A673 (cell line): ENCODE results near the gene AP4B1. TPM values are rescaled to one million over a fixed set of nuclear protein-coding genes. Genes with fewer than 3 reads are reported as not detected.

Source experiments
- Bru-seq: library from RNA; stranded (reverse); fragments of 400-500 nt; gene quantifications from one replicate; lab custom pipeline; 2021; lab: Mats Ljungman, UMichigan
- BruChase-seq, 2 experiments: library from RNA; stranded (reverse); fragments of 400-500 nt; gene quantifications; one replicate each; lab custom pipeline; 2021; lab: Mats Ljungman, UMichigan
- BruUV-seq: library from RNA; stranded (reverse); fragments of 400-500 nt; replicated peaks from 2 replicates; lab custom pipeline; 2021; lab: Mats Ljungman, UMichigan
- CTCF ChIA-PET: fragments of 300-600 bp; sonication (Branson Sonifier 250); formaldehyde crosslinking; loops from one replicate; lab custom pipeline; 2022; ENCODE audit warnings: antibody characterized with exemption; lab: Charles Lee
- POLR2A ChIA-PET: fragments of 300-600 bp; sonication (Branson Sonifier 250); formaldehyde crosslinking; loops from one replicate; lab custom pipeline; 2022; ENCODE audit warnings: antibody characterized with exemption; ENCODE audit not compliant: low non-redundant PET; lab: Charles Lee
- DNase-seq: peaks from one replicate; pipeline ENCODE4 v3.0.0-alpha.2; 2015; ENCODE audit warnings: low spot score
- H3K27ac ChIP-seq: fragments of 200-600 bp; sonication (generic); 2 replicates; pipeline ENCODE4 v1.5.1; 2016; ENCODE audit warnings: mixed run types, low read depth, mild to moderate bottlenecking, mixed read lengths, antibody characterized with exemption, low read length; ENCODE audit not compliant: poor library complexity, severe bottlenecking
- H3K27me3 ChIP-seq: fragments of 200-600 bp; sonication (generic); replicated peaks from 2 replicates; pipeline ENCODE4 v1.6.1; 2017; ENCODE audit warnings: mixed run types, low read depth, mild to moderate bottlenecking, mixed read lengths, antibody characterized with exemption, low read length; ENCODE audit not compliant: insufficient read depth, poor library complexity
- H3K36me3 ChIP-seq: fragments of 200-600 bp; sonication (generic); 2 replicates; pipeline ENCODE4 v1.6.1; 2016; ENCODE audit warnings: mixed run types, mild to moderate bottlenecking, mixed read lengths, antibody characterized with exemption, low read length; ENCODE audit not compliant: insufficient read depth, poor library complexity, severe bottlenecking
- H3K4me1 ChIP-seq: fragments of 200-600 bp; sonication (generic); 2 replicates; pipeline ENCODE4 v1.6.1; 2017; ENCODE audit warnings: mixed run types, mild to moderate bottlenecking, mixed read lengths, antibody characterized with exemption, low read length; ENCODE audit not compliant: insufficient read depth, poor library complexity, severe bottlenecking
- H3K4me3 ChIP-seq: fragments of 200-600 bp; sonication (generic); 2 replicates; pipeline ENCODE4 v1.5.1; 2016; ENCODE audit warnings: low read depth, mixed run types, mild to moderate bottlenecking, mixed read lengths, low read length; ENCODE audit not compliant: poor library complexity, severe bottlenecking
- H3K9me3 ChIP-seq: fragments of 200-600 bp; sonication (generic); 2 replicates; pipeline ENCODE4 v1.6.1; 2016; ENCODE audit warnings: mixed run types, low read depth, mild to moderate bottlenecking, mixed read lengths, antibody characterized with exemption, low read length; ENCODE audit not compliant: poor library complexity, severe bottlenecking
- EZH2 ChIP-seq: fragments of 200-600 bp; sonication (generic); IDR thresholded peaks from 2 replicates; pipeline ENCODE4 v1.6.1; 2017; ENCODE audit warnings: borderline replicate concordance, low read depth, mild to moderate bottlenecking, mixed read lengths, antibody characterized with exemption, low read length; ENCODE audit not compliant: poor library complexity, severe bottlenecking
- intact Hi-C: fragments of 100-400 bp; cut with micrococcal nuclease; formaldehyde crosslinking; loops from one replicate; pipeline ENCODE4 v1.10.0; 2022; ENCODE audit not compliant: unreplicated experiment
- long read RNA-seq: library from polyadenylated mRNA; stranded (forward); transcript quantifications from one replicate; pipeline ENCODE4 v2.0.0, GENCODE V29; 2022
- total RNA-seq: library from RNA; stranded (reverse); gene quantifications from 2 replicates; pipeline ENCODE4 v1.2.3, GENCODE V29; 2021
- TF ChIP-seq, protein P1 (sequence below): fragments of 300-800, 200-600 bp; sonication (generic); conservative IDR thresholded peaks from 2 replicates; pipeline ENCODE4 v1.5.1; 2017; ENCODE audit warnings: low read depth, mild to moderate bottlenecking, antibody characterized with exemption, low read length, moderate library complexity, mixed read lengths

AP4B1 gene
- total RNA-seq (42.7 and 48.9 TPM in 2 replicates), Bru-seq, nascent RNA (percentile 91 among the genes with signal in this experiment), BruChase-seq, experiment 1, labeled RNA remaining after a 2-hour chase (percentile 92 among the genes with signal in this experiment), BruChase-seq, experiment 2, labeled RNA remaining after a 6-hour chase (percentile 85 among the genes with signal in this experiment)
- long read RNA-seq, transcript AP4B1-204 (10 exons, 2,818 nt): minor isoform, 29 of 106 reads
- long read RNA-seq, transcript AP4B1-201 (11 exons, 2,742 nt): major isoform, 30 of 106 reads
- long read RNA-seq, partial matches to known transcripts: 9 of 106 reads
- long read RNA-seq, other reads (novel, unspliced or antisense): 36 of 106 reads

DNA sequence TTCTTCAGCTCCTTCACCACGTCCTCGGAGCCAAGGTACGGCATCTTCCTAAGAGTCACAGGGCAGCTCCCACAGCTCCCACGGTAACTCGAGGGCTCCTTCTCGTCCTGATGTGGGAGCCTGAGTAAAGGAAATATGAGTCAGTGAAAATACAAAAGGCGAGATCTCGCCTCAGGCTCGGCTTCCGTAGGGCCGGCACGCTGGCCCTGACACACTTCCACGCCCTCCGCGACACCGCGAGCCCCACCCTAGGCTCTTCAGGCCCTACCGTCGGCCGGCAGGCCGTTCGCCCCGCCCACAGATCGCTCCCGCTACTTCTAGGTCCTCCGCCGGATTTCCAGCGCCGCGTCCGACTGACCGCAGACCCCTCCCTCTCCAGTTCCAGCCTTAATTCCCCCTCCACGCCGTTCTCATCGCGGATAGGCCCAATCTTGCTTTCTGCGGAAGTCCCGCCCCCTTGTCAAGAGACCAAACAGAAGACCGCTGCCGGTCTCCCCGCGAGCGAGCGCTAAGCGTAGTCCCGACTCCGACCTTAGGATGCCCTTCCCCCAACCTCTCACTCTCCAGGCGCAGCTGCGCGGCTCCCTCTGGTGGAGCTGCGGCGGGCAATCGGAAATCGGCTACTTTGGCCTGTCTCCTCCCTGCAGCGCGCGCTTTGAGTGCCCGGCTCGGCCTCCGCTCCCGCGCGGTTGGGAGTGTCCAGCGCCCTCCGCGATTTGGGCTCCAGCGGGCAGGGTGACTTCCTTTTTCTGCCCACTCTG, at the start of gene AP4B1, which contains the start of gene DCLRE1B:
Gene AP4B1 (minus strand): TSS at position 126 of the 761 bp plus-strand sequence. CDS start 82 bp downstream, at position 44.
Gene DCLRE1B (plus strand): TSS at position 653 of the 761 bp plus-strand sequence. CDS start 261 bp downstream, outside the sequence.
- intact Hi-C loops: loop anchor here (1.0 to 2.0 kb wide), 2 partner anchors 24 to 70 kb away; partner anchors contain the start of gene HIPK1
- BruUV-seq: no TSS peak
- H3K27ac ChIP-seq: peak within 1 kb of the TSS; percentile 86
- DNase-seq: peak; percentile 100
- ChIA-PET POLR2A (no interaction called here), CTCF (interaction anchor here (0.5 to 2.1 kb wide), 3 partner anchors 24 to 187 kb away, joined by 3 to 6 read pairs (median 6); partner anchors contain the start of gene HIPK1)
- H3K9me3 ChIP-seq: no peaks in the 10 kb centered on the region
- no peaks in the 10 kb centered on the region for H3K27me3 ChIP-seq
- peaks cover 10% of the 10 kb centered on the region for H3K4me1 ChIP-seq
- TF ChIP-seq, protein P1, sequence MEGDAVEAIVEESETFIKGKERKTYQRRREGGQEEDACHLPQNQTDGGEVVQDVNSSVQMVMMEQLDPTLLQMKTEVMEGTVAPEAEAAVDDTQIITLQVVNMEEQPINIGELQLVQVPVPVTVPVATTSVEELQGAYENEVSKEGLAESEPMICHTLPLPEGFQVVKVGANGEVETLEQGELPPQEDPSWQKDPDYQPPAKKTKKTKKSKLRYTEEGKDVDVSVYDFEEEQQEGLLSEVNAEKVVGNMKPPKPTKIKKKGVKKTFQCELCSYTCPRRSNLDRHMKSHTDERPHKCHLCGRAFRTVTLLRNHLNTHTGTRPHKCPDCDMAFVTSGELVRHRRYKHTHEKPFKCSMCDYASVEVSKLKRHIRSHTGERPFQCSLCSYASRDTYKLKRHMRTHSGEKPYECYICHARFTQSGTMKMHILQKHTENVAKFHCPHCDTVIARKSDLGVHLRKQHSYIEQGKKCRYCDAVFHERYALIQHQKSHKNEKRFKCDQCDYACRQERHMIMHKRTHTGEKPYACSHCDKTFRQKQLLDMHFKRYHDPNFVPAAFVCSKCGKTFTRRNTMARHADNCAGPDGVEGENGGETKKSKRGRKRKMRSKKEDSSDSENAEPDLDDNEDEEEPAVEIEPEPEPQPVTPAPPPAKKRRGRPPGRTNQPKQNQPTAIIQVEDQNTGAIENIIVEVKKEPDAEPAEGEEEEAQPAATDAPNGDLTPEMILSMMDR: peak; percentile 70
- no peak for TF ChIP-seq EZH2
- peaks cover 60% of the 10 kb centered on the region for H3K36me3 ChIP-seq
- H3K4me3 ChIP-seq: peak within 1 kb of the TSS; percentile 86

DNA sequence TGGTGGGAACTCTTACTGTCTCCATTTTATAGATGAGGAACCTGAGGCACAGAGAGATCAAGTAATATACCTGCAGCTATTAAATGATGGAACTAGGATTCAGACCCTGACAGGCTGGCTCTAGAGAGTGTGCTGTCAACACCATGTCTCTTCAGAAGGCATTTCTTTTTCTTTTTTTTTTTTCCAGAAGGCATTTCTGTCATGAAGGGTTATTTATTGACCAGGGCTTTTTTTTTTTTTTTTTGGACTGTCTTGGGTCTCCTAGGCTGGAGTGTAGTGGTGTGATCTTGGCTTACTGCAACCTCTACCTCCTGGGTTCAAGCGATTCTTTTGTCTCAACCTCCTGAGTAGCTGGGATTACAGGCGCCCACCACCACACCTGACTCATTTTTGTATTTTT, 47.1 kb upstream of the AP4B1 start:
- intact Hi-C loops: no loop called here

DNA sequence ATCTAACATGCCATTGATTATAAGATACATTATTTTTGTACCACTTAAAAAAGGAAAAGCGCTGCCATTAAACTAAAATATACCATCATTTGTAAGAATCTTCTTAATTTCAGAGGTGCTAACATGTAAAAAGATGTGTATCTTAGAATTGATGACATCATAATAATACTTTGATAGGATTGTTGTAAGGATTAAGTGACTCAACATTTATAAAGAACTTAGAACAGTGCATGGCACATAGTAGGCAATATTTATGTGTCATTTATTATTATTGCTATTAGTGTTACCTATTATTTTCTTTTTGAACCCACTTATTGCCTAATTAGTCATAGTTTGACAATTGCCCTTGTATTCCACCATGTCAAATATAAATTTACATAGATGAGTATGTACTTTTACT, 46.3 kb upstream of the AP4B1 start:
- H3K4me3 ChIP-seq: no peak overlapping the region
- H3K27me3 ChIP-seq: no peaks in the 10 kb centered on the region
- no peak for DNase-seq
- H3K9me3 ChIP-seq: no peaks in the 10 kb centered on the region
- H3K36me3 ChIP-seq: peaks cover 15% of the 10 kb centered on the region
- POLR2A ChIA-PET: no interaction called here
- no TSS peak for BruUV-seq
- peaks cover 43% of the 10 kb centered on the region for H3K4me1 ChIP-seq
- intact Hi-C loops: no loop called here
- TF ChIP-seq, protein P1: no peak
- TF ChIP-seq EZH2: no peak
- H3K27ac ChIP-seq: no peak overlapping the region
- CTCF ChIA-PET: no interaction called here

More for the DNA sequence above, 47.1 kb upstream of the AP4B1 start:
- H3K4me3 ChIP-seq: no peak overlapping the region
- ChIA-PET CTCF (no interaction called here), POLR2A (no interaction called here)
- no peak overlapping the region for H3K27ac ChIP-seq
- H3K36me3 ChIP-seq: peaks cover 21% of the 10 kb centered on the region
- BruUV-seq: no TSS peak
- peaks cover 35% of the 10 kb centered on the region for H3K4me1 ChIP-seq
- TF ChIP-seq, protein P1: no peak
- TF ChIP-seq EZH2: no peak
- no peak for DNase-seq
- H3K9me3 ChIP-seq: no peaks in the 10 kb centered on the region
- no peaks in the 10 kb centered on the region for H3K27me3 ChIP-seq
